HL-60 (cell line): Measurements from ENCODE around the gene PRKCE.

Source experiments
- CTCF ChIP-seq: IDR thresholded peaks from one replicate; pipeline ENCODE4 v1.5.1; 2011; ENCODE audit warnings: low read length, control low read depth, inconsistent platforms; ENCODE audit not compliant: insufficient read depth
- GABPA ChIP-seq: IDR thresholded peaks from 2 replicates; pipeline ENCODE4 v1.6.1; 2012; ENCODE audit warnings: low read depth
- POLR2AphosphoS5 ChIP-seq: IDR thresholded peaks from 2 replicates; pipeline ENCODE4 v1.6.1; 2012; ENCODE audit warnings: low read depth
- REST ChIP-seq: IDR thresholded peaks from 2 replicates; pipeline ENCODE4 v1.6.1; 2012; ENCODE audit warnings: low read depth; ENCODE audit not compliant: insufficient replicate concordance

GRCh38 chr2:46200100-46200690 is 548.7 kb downstream of the PRKCE start:
- TF ChIP-seq POLR2AphosphoS5: no peak
- TF ChIP-seq CTCF: no peak
- TF ChIP-seq GABPA: no peak
- TF ChIP-seq REST: no peak
